ENCODE measurements around the gene IGIP. TPM values are rescaled to one million over a fixed set of nuclear protein-coding genes. Genes with fewer than 3 reads are reported as not detected.
"Not testable (repeated sequence)": the region's sequence is repeated elsewhere in the genome, so short reads cannot be mapped to it uniquely, and the experiment has no call there.

Gene IGIP
- total and polyA plus RNA-seq, 2 donors, result 9.0 to 25.0 TPM

DNA sequence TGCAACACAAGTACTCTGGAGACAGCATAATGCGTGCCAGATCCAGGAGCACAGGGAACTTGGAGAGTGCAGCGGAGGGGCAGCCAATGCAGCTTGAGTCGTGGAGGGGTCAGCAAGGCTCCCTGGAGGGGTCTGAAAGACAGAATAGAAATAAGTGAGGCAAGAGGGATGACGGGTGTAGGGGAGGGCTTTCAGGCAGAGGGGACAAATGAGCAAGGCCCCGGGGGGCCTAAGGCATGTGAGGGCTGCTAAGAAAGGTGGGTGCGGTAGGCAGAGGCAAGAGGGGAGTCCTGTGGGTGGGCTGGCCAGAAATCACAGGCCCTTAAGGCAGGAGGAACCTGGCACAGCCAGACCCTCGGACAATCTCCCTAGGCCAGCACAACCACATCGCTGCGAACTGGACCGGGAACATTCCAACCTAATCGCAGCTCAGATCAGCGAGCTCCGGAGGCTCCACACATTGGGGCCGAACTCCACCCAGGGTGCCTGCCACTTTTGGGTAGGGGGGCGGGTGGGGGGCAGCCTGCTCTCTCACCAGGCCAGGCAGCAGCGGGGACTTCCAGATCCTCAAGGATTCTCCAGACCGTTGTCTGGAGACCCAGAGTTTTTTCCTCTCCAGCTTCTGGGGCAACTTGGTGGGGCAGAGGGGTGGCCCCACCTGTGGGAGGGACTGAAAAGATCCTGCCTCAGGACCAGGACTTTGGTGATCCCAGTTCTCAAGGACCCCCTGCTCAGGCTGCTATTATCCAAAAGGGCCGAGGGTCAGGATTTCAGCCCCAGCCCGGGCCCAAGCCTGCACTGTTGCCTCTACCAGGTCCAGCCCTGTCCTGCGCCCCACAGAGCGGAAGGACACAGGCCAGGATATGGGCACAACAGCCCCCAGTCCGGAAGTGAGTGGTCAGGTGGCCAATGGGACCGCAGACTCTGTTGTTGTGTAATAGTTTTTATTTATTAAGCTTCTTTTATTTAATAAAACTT is 26.6 kb downstream of the IGIP start:
- Histone ChIP-seq H3K4me3 (ENCODE audit: low read depth, low read length) (no peak overlapping the region), H3K4me1 (ENCODE audit: insufficient read depth) (no peaks in the 10 kb centered on the region), H3K27ac (ENCODE audit: low read depth) (no peak overlapping the region), H3K36me3 (ENCODE audit: insufficient read depth) (no peaks in the 10 kb centered on the region)
- WGBS, result 66% methylated on average over 23 of the region's 23 CpGs
- DNase-seq (ENCODE audit: extremely low spot score), result no peak

GRCh38 chr5:140153255-140153654 is 27.5 kb downstream of the IGIP start:
- 53% methylated on average over 7 of the region's 7 CpGs for WGBS
- Histone ChIP-seq H3K27ac (ENCODE audit: low read depth) (no peak overlapping the region), H3K36me3 (ENCODE audit: insufficient read depth) (no peaks in the 10 kb centered on the region), H3K4me3 (ENCODE audit: low read depth, low read length) (no peak overlapping the region), H3K4me1 (ENCODE audit: insufficient read depth) (no peaks in the 10 kb centered on the region)
- DNase-seq (ENCODE audit: extremely low spot score), result no peak

GRCh38 chr5:140153905-140154304 is 28.2 kb downstream of the IGIP start:
- H3K36me3 ChIP-seq (ENCODE audit: insufficient read depth), result no peaks in the 10 kb centered on the region
- no peak for DNase-seq (ENCODE audit: extremely low spot score)
- no peak overlapping the region for H3K4me3 ChIP-seq (ENCODE audit: low read depth, low read length)
- no peaks in the 10 kb centered on the region for H3K4me1 ChIP-seq (ENCODE audit: insufficient read depth)
- 58% methylated on average over 8 of the region's 8 CpGs for WGBS
- no peak overlapping the region for H3K27ac ChIP-seq (ENCODE audit: low read depth)

DNA sequence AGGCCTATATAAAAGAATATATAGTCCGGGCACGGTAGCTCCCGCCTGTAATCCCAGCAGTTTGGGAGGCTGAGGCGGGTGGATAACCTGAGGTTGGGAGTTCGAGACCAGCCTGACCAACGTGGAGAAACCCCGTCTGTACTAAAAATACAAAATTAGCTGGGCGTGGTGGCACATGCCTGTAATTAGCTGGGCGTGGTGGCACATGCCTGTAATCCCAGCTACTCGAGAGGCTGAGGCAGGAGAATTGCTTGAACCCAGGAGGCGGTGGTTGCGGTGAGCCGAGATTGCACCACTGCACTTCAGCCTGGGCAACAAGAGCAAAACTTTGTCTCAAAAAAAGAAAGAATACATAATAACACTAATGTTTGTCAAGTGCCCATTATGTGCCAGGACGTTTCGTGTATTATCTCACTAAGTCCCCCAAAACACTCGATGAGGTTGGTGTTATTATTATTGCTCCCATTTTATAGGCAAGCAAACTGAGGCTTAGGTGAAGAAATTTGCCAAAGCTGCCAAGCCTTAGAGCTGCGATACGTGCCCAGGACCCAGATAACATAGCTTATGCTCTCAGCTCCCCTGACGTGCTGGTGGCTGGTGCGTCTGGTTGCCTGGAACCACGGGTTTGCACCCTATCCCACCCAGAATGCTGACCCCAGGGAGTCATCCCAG is 29.1 kb downstream of the IGIP start:
- H3K36me3 ChIP-seq (ENCODE audit: insufficient read depth); DNase-seq (ENCODE audit: extremely low spot score); H3K4me1 ChIP-seq (ENCODE audit: insufficient read depth); H3K4me3 ChIP-seq (ENCODE audit: low read depth, low read length); H3K27ac ChIP-seq (ENCODE audit: low read depth): not testable (repeated sequence)
- 86% methylated on average over 21 of the region's 21 CpGs for WGBS

GRCh38 chr5:140157032-140157781 is 31.5 kb downstream of the IGIP start:
- no peaks in the 10 kb centered on the region for H3K4me1 ChIP-seq (ENCODE audit: insufficient read depth)
- H3K4me3 ChIP-seq (ENCODE audit: low read depth, low read length), result no peak overlapping the region
- DNase-seq (ENCODE audit: extremely low spot score), result peak; percentile 78
- no peaks in the 10 kb centered on the region for H3K36me3 ChIP-seq (ENCODE audit: insufficient read depth)
- WGBS, result 4% methylated on average over 30 of the region's 30 CpGs
- H3K27ac ChIP-seq (ENCODE audit: low read depth), result no peak overlapping the region

GRCh38 chr5:140159014-140159927 is 33.5 kb downstream of the IGIP start:
- WGBS, result 77% methylated on average over 7 of the region's 7 CpGs
- no peak overlapping the region for H3K27ac ChIP-seq (ENCODE audit: low read depth)
- H3K4me1 ChIP-seq (ENCODE audit: insufficient read depth), result no peaks in the 10 kb centered on the region
- H3K4me3 ChIP-seq (ENCODE audit: low read depth, low read length), result no peak overlapping the region
- DNase-seq (ENCODE audit: extremely low spot score), result no peak
- no peaks in the 10 kb centered on the region for H3K36me3 ChIP-seq (ENCODE audit: insufficient read depth)

GRCh38 chr5:140162275-140162674 is 36.5 kb downstream of the IGIP start:
- Histone ChIP-seq H3K4me3 (ENCODE audit: low read depth, low read length) (no peak overlapping the region), H3K36me3 (ENCODE audit: insufficient read depth) (no peaks in the 10 kb centered on the region), H3K27ac (ENCODE audit: low read depth) (peak overlapping the region; percentile 54), H3K4me1 (ENCODE audit: insufficient read depth) (no peaks in the 10 kb centered on the region)
- DNase-seq (ENCODE audit: extremely low spot score), result no peak
- 84% methylated on average over 5 of the region's 5 CpGs for whole genome bisulfite sequencing

DNA sequence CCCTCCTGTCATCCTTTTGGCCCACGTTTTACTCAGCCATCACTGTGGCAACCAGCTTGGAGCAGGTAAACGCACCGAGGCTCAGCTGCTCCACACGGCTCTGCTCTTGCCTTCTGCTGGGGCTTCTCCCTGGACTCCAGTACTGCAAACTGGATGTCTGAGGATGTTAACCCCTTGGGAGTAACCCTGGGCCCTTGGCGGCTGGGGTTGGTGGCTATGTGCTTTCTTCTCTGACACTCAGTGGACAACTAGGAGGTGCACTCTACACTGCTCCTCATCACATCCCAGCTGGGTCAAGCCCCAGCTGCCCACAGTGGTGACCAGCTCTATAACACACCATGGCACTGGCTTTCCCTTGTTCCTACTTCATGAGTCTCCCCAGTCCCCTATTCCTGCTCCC is 37.0 kb downstream of the IGIP start:
- Histone ChIP-seq H3K4me1 (ENCODE audit: insufficient read depth) (no peaks in the 10 kb centered on the region), H3K27ac (ENCODE audit: low read depth) (no peak overlapping the region), H3K4me3 (ENCODE audit: low read depth, low read length) (no peak overlapping the region), H3K36me3 (ENCODE audit: insufficient read depth) (no peaks in the 10 kb centered on the region)
- 66% methylated on average over 5 of the region's 5 CpGs for WGBS
- no peak for DNase-seq (ENCODE audit: extremely low spot score)

DNA sequence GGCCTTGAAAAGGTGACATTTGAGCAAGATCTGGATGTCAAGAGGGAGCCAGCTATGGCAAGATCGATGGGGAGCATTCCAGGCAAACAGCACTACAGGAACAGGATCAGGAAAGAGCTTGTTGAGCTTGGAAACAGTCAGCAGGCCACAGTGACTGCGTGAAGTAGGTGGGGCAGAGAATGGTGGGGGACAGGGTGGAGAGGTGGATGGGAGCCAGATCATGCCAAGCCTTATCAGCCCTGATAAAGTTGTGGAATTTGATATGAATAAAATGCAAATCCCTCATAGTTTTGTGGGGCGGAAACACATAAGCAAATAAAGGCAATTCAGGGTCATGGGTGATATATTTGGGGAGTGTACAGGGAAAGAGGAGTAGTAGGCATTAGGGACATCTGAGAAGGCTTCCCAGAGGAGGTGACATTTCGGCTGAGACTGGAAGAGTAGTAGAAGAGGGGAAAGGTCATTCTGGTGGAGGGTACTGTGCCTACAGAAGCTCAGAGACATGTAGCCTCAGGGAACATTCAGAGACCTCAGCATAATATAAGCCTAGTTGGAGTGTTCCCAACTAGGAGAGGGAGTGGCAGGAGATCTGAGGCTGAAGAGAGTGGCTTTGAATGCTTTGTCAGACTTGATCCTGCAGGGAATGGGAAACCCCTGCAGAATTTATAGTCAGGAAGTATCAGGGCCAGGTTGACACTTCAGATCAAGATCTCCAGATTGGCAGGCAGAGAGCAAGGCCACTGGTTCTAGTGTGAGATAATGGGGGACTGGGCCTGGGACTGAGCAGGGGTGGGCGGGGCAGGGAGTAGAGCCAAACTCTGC is 39.6 kb downstream of the IGIP start:
- 77% methylated on average over 5 of the region's 5 CpGs for WGBS

DNA sequence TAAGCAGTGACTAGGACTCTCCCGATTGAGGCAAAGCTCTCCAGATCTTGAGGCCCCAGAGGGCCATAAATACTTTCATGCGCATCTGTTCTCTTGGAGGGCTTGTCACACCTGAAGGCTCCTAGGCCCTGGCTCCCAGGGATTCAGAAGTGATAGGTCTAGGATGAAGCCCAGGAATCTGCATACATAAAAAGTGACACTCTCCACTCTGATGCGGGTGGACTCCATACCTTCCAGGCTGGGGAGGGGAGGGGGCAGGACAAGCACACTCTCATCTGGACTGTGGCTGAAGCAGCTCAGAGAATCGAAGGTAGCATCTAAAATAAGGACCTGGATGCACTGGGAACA is 40.2 kb downstream of the IGIP start:
- Histone ChIP-seq H3K27ac (ENCODE audit: low read depth) (no peak overlapping the region), H3K4me3 (ENCODE audit: low read depth, low read length) (no peak overlapping the region), H3K36me3 (ENCODE audit: insufficient read depth) (no peaks in the 10 kb centered on the region), H3K4me1 (ENCODE audit: insufficient read depth) (no peaks in the 10 kb centered on the region)
- DNase-seq (ENCODE audit: extremely low spot score), result no peak
- 61% methylated on average over 4 of the region's 4 CpGs for WGBS

More for the DNA sequence above, 39.6 kb downstream of the IGIP start:
- H3K27ac ChIP-seq (ENCODE audit: low read depth), result no peak overlapping the region
- no peaks in the 10 kb centered on the region for H3K36me3 ChIP-seq (ENCODE audit: insufficient read depth)
- DNase-seq (ENCODE audit: extremely low spot score), result no peak
- no peaks in the 10 kb centered on the region for H3K4me1 ChIP-seq (ENCODE audit: insufficient read depth)
- no peak overlapping the region for H3K4me3 ChIP-seq (ENCODE audit: low read depth, low read length)

DNA sequence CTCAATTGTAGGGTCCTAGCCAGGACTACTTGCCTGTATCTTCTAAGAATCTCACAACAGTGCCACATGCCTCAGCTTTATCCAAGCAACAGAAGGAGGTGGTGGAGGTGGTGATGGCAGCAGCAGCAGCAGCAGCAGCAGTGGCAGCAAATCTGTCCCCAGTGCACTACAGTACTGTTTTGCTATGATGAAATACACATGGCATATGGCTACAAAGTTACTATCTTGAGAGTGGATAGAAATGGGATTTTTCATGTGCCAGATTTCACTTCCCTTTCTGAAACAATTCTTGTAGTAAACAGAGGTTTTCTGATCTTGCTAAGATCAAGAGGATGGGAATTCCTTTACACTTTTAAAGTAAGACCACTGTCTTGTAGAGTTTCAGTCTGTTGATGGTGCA is 41.2 kb downstream of the IGIP start:
- no peak overlapping the region for H3K4me3 ChIP-seq (ENCODE audit: low read depth, low read length)
- no peak overlapping the region for H3K27ac ChIP-seq (ENCODE audit: low read depth)
- H3K36me3 ChIP-seq (ENCODE audit: insufficient read depth), result no peaks in the 10 kb centered on the region
- DNase-seq (ENCODE audit: extremely low spot score), result no peak
- H3K4me1 ChIP-seq (ENCODE audit: insufficient read depth), result no peaks in the 10 kb centered on the region

DNA sequence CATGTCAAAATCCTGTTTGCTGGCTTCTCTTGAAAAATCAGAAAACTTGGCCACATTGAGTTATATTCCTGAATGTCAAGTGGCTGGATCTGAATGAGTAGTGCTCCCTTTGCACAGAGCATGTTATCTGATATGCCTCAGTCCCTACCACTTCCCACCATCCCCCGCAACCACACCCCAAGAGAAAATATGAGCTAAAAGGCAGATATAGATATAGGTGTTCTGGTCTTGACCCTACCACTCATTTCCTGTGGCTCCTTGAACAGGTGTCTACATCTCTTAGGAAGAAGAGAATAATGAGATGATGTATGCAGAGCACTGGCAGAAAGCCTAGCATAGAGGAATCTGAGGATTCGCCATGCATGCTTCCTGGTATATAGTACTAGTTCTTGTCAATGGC is 42.6 kb downstream of the IGIP start:
- Histone ChIP-seq H3K4me1 (ENCODE audit: insufficient read depth) (no peaks in the 10 kb centered on the region), H3K36me3 (ENCODE audit: insufficient read depth) (no peaks in the 10 kb centered on the region), H3K27ac (ENCODE audit: low read depth) (no peak overlapping the region), H3K4me3 (ENCODE audit: low read depth, low read length) (no peak overlapping the region)
- 90% methylated on average over 2 of the region's 2 CpGs for WGBS
- no peak for DNase-seq (ENCODE audit: extremely low spot score)
